Stimulated activated CD4-positive, alpha-beta T cell treated with anti-CD3 and anti-CD28 coated beads, Interleukin-1b, Interleukin-23, amount 100 ng/mL, for 4 hours (primary cell): ENCODE measurements around the gene GBF1.
A peak's percentile ranks its signal among the peaks of the same experiment; 100 is the strongest.
"Not testable (repeated sequence)": the region's sequence is repeated elsewhere in the genome, so short reads cannot be mapped to it uniquely, and the experiment has no call there.

ENCODE experiments used
- DNase-seq, 2 donors: peaks; one replicate each; pipeline ENCODE4 v3.0.0-alpha.2; 2020; ENCODE audit warnings: low read depth in 2 of 2

GBF1 gene

GRCh38 chr10:102233997-102234396 lies 11.3 kb upstream of the GBF1 start:
- no peak for DNase-seq

GRCh38 chr10:102234888-102235597 lies 10.3 kb upstream of the GBF1 start:
- no peak for DNase-seq

GRCh38 chr10:102235598-102235920 lies 9.8 kb upstream of the GBF1 start:
- no peak for DNase-seq

- DNase-seq = no peak
Observed at GRCh38 chr10:102236006-102236405, 9.3 kb upstream of the GBF1 start.

- DNase-seq = no peak
Observed at GRCh38 chr10:102237711-102238252, 7.5 kb upstream of the GBF1 start.

GRCh38 chr10:102240467-102241031 lies 4.8 kb upstream of the GBF1 start:
- no peak for DNase-seq

- no peak for DNase-seq
Observed at GRCh38 chr10:102241032-102241443, 4.3 kb upstream of the GBF1 start.

- DNase-seq = peak; percentile 80 to 87
Observed at GRCh38 chr10:102241444-102242117, 3.8 kb upstream of the GBF1 start, which contains the start of gene PITX3. PITX3 (minus strand) TSS chr10:102241512; CDS start chr10:102232080, 9,432 bp downstream.

- no peak for DNase-seq
Observed at GRCh38 chr10:102242118-102242485, 3.2 kb upstream of the GBF1 start.

GRCh38 chr10:102243309-102243708 lies 2.0 kb upstream of the GBF1 start:
- DNase-seq = no peak

GRCh38 chr10:102245932-102246251 lies 560 bp downstream of the GBF1 start:
- DNase-seq = no peak

- no peak for DNase-seq
Observed at GRCh38 chr10:102246261-102246660, 929 bp downstream of the GBF1 start.

GRCh38 chr10:102247734-102248133 lies 2.4 kb downstream of the GBF1 start:
- DNase-seq = no peak

GRCh38 chr10:102252508-102252907 lies 7.2 kb downstream of the GBF1 start:
- DNase-seq = not testable (repeated sequence)

GRCh38 chr10:102254426-102254825 lies 9.1 kb downstream of the GBF1 start:
- no peak for DNase-seq

GRCh38 chr10:102255404-102255803 lies 10.1 kb downstream of the GBF1 start:
- DNase-seq = no peak

GRCh38 chr10:102261196-102261595 lies 15.9 kb downstream of the GBF1 start:
- DNase-seq = no peak

- DNase-seq = no peak
Observed at GRCh38 chr10:102261842-102262241, 16.5 kb downstream of the GBF1 start.

GRCh38 chr10:102262744-102263370 lies 17.5 kb downstream of the GBF1 start:
- DNase-seq = no peak

GRCh38 chr10:102264371-102264770 lies 19.0 kb downstream of the GBF1 start:
- DNase-seq = no peak

GRCh38 chr10:102266670-102267069 lies 21.3 kb downstream of the GBF1 start:
- no peak for DNase-seq

- no peak for DNase-seq
Observed at GRCh38 chr10:102267748-102268147, 22.4 kb downstream of the GBF1 start.
